HG03575 (cell line): ENCODE measurements around the gene ST8SIA3.
"Not testable (repeated sequence)": the region's sequence is repeated elsewhere in the genome, so short reads cannot be mapped to it uniquely, and the experiment has no call there.

Experiments
- ATAC-seq: cut with Tn5 transposase; IDR thresholded peaks from one replicate; pipeline ENCODE4 v1.9.1; 2021; ENCODE audit not compliant: unreplicated experiment, insufficient number of reproducible peaks, low FRiP score; ENCODE audit errors: extremely low read depth

ST8SIA3 gene

DNA sequence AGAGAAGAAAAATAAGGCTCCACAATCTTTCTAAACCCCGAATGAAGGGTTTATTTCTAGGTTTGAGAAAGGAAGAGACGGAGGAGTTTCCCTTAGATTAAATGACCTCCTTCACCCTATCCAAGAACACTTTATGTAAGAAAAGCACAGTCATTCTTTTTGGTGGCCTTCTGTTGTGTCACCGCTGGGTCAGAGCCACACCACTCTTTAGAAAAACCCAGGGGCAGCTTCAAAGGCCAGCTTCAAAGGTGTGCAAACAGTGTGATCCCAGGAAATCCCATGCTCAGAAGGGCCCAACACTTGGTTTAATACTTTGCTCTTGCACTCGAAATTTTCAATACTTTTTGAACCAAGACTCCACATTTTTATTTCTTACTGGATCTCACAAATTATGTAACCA is 7.1 kb downstream of the ST8SIA3 start:
- ATAC-seq: no peak

DNA sequence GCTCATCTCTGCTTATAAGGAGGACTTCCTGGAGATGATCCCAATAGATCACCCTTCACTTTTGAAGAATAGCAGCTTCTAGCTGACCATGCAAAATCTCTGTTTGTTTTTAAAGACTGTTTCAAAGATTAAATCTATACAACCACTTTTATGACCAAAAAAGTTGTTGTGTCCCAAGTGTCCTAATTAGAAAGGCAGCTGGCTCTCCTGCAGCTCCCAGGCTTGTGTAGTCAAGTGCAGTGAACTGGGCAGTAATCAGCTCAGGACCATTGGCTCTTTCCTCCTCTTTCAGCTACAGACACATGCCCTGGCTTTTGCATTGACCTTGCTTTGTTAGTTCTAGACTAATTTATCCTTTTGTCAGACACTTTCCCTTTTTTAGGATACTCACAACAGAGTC is 10.4 kb downstream of the ST8SIA3 start:
- ATAC-seq: no peak

DNA sequence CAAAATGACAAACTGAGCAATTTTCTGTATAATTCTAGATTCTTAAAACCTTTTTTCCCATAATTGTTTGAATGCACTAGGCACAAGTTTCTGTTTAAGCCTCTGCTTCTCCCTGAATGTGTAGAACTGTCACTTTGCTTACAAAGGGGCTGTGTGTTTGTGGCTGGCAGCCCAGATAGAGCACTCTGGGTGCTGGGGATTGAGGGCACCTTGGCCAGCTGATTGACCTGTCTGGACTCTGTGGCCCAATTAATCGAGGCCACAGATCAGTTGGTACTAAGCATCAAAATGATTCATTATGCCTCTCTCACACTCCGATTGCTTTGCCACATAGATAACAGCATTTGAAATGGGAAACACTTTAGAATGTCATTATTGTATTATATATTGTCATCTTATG is 12.1 kb downstream of the ST8SIA3 start:
- no peak for ATAC-seq

DNA sequence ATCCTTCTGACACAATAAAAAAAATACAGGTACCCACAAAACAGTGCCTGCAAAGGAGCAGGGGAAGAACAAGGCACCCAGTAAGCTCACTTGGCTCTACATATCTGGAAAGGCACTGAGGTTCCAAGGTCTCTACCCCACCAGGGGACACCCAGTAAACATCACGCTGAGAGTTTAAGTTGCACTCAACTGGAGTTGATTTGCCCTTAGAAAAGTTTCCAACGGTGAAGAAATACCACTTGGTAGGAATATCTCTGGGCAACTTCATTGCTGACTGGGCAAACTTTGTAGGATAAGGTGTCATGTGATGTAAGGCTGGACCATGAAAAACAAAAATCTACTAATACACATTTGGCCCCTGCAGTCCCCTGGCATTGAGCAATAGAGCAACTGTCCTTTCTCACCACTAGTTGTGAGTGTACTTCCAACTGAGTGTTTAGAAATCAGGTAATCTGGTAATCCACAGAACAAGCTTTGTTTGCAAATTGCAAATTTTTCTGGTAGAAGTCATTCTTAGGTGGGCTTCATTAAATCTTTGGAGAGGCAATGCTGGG is 14.2 kb downstream of the ST8SIA3 start:
- no peak for ATAC-seq

DNA sequence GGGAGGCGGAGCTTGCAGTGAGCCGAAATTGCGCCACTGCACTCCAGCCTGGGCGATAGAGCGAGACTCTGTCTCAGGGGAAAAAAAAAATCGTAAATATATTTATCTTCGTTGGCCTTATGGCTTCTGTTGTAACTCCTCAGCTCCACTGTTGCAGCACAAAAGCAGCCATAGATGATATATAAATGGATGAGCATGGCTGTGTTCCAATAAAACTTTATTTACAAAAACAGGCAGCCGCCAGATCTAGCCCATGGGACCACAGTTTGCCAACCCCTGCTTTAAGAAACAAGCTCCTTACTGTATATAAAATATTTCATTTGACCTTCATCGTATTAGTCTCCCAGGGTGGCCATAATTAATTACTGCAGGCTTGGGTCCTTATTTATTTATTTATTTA is 20.1 kb downstream of the ST8SIA3 start:
- no peak for ATAC-seq

DNA sequence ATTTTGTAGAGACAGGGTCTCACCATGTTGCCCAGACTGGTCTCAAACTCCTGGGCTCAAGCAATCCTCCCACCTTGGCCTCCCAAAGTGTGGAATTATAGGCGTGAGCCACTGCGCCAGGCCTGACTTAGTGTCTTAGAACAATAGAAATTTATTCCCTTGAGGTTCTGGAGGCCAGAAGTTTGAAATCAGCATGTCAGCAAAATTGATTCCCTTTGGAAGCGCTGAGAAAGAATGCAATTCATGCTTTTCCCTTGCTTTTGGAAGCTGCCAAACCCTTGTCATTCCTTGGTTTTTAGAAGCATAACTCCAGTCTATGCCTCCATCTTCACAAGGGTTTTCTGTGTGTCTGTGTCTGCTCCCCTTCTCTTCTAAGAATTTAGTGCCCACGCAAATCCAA is 20.7 kb downstream of the ST8SIA3 start:
- no peak for ATAC-seq

DNA sequence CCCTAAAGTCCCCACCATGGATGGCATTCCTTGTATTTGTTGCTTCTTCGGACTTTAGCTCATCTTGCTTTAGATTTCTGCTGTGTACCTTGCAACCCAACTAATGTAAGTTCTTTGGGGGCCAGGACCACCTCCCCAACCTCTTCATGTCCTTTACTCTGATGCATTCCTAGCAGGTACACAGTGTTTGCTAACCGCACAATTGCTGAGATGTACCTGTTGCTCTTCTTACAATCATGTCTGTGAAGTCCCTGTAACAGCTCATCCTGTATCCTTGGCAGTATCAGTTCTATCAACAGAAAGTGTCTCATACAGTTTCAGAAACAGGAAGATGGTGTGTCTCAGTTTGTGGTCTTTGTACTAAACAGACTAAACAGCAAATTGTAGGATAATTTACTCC is 24.1 kb downstream of the ST8SIA3 start:
- no peak for ATAC-seq

DNA sequence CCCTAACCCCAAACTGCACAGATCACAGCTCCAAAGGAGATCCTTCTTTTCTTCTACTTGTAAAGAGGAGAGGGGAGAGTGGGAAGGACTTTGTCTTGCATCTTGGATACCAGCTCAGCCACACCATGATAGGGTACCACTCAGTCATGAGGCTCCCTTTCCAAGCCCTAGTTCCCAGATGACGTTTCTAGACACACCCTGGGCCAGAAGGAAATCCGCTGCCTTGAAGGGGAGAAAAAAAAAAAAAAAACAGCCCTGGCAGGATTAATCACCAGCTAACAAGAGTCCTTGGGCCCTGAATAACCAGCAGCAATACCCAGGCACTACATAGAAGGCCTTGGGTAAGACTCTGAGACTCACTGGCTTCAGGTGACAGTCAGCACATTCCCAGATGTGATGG is 36.9 kb downstream of the ST8SIA3 start:
- no peak for ATAC-seq

DNA sequence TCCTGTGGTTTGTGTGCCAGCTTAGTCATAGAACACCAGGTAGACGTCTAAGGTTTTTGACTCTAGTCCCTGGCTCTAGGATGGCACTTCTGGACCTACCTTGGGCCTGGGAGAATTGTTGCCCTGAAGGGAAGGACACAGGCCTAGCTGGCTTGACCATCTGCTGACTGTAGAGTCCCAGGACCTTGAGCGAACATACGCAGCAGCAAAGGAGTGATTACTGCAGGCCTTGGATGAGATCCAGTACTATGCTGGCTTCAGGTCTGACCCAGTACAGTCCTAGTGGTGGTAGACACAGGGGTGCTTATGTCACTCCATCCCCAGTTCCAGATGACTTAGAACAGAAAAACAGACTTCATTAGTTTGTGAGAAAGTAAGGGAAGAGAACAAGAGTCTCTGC is 37.7 kb downstream of the ST8SIA3 start:
- no peak for ATAC-seq

DNA sequence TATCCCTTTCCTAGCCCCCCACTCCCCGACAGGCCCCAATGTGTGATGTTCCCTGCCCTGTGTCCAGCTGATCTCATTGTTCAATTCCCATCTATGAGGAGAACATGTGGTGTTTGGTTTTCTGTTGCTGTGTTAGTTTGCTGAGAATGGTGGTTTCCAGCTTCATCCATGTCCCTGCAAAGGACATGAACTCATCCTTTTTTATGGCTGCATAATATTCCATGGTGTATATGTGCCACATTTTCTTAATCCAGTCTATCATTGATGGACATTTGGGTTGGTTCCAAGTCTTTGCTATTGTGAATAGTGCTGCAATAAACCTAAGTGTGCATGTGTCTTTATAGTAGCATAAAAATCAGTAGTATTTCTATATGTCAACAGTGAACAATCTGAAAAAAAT is 42.4 kb downstream of the ST8SIA3 start:
- ATAC-seq: not testable (repeated sequence)

DNA sequence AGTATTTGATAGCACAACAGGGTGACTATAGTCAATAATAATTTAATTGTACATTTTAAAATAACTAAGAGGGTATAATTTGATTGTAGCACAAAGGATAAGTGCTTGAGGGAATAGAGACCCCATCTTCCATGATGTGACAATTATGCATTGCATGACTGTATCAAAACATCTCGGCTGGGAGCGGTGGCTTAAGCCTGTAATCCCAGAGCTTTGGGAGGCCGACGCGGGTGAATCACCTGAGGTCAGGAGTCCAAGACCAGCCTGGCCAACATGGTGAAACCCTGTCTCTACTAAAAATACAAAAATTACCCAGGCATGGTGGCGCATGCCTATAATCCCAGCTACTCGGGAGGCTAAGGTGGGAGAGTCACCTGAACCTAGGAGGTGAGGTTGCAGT is 44.5 kb downstream of the ST8SIA3 start:
- ATAC-seq: not testable (repeated sequence)

DNA sequence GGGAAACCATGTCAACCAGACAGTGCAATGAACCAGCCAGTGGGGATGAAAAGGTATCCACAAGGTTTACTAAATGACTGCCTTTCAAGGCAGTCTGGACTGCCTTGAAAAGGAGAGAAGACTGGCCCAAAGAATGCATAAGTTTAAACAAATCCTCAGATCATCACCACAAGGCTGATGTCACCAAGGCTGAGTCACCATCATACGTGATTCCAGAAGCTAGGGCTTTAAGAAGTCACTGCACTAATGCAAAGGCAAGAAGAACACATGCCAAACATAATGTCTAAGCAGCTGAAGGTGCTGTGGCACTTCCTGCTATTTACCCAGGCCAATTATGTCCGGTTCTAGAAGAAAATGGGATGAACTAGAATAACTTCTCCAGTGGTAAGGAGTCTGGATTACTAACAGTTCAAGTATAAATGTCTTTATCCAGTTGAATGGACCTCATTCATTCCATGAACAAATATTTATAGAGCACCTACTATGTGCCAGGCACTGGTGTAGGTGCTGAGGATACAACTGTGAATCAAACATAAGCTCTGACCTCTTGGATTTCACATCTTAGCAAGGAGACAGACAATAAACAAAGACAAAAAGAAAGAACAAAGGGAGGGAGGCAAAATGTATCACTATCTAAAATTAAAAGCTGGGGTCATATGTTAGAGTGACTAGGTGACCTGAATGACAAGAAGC is 45.2 kb downstream of the ST8SIA3 start:
- no peak for ATAC-seq

DNA sequence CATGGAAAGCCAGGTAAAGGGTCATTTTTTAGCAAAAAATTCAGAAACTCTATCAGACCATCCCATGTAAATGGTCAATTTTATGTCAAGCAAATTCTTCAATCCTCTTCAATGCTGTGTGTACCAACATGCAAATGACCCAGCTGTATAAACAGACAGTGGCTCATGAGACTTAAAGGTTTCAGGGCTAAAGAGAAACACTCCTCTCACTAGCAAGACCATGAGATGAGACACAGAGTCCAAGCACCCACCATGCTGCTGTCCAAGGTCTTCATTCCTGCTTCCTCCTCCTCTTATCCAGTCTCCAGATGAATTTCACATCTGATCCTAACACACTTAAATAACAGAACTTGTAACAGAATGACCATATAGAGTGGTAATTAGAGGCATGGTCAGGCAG is 52.0 kb downstream of the ST8SIA3 start:
- no peak for ATAC-seq

DNA sequence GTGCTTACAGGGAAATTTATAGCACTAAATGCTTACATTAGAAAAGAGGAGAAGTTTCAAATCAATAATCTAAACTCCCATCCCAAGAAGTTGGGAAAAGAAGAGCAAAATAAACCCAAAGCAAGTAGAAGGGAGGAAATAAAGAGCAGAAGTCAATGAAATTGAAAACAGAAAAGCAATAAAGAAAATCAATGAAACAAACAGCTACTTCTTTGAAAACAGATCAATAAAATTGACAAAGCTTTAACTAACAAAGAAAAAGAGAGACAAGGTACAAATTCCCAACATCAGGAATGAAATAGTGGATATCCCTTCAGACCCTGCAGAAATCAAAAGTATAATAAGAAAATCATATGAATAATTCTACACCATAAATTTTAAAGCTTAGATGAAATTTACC is 57.3 kb downstream of the ST8SIA3 start:
- no peak for ATAC-seq

DNA sequence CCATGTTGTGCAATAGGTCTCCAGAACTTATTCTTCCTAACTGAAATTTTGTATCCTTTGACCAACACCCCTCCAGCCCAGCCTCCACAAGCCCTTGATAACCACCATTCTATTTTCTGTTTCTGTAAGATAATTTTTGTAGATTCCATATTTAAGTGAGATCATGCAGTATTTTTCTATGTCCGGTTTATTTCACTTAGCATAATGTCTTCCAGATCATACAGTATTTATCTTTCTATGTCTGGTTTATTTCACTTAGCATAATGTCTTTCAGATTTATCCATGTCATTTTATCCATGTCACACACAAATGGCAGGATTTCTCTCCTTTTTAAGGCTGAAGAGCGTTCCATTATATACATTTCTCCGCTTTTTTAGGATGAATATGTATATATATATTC is 58.4 kb downstream of the ST8SIA3 start:
- no peak for ATAC-seq

DNA sequence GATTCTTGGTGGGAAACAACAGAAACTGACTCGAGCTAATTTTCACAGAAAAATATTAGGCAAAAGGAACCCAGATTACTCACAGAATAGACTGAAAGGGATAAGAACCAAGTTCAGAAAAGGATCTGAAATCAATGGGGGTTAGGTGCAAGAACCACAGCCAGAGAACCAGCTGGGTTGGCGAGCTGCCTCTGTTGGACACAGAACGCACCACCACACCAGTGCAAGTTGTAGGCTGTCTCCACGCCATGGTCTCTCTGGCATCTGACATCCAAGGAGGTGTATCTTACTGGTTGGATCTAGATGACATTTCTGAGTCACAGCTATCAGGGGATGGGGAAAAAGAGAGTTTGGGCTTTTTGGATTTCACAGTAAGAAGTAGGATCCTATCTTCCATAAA is 64.2 kb downstream of the ST8SIA3 start:
- no peak for ATAC-seq
